ENCODE data around the gene SPATA25. TPM values are rescaled to one million over a fixed set of nuclear protein-coding genes. Genes with fewer than 3 reads are reported as not detected.

SPATA25 gene
- total RNA-seq, 2 donors from 2014 or later, result 1.5 TPM

DNA sequence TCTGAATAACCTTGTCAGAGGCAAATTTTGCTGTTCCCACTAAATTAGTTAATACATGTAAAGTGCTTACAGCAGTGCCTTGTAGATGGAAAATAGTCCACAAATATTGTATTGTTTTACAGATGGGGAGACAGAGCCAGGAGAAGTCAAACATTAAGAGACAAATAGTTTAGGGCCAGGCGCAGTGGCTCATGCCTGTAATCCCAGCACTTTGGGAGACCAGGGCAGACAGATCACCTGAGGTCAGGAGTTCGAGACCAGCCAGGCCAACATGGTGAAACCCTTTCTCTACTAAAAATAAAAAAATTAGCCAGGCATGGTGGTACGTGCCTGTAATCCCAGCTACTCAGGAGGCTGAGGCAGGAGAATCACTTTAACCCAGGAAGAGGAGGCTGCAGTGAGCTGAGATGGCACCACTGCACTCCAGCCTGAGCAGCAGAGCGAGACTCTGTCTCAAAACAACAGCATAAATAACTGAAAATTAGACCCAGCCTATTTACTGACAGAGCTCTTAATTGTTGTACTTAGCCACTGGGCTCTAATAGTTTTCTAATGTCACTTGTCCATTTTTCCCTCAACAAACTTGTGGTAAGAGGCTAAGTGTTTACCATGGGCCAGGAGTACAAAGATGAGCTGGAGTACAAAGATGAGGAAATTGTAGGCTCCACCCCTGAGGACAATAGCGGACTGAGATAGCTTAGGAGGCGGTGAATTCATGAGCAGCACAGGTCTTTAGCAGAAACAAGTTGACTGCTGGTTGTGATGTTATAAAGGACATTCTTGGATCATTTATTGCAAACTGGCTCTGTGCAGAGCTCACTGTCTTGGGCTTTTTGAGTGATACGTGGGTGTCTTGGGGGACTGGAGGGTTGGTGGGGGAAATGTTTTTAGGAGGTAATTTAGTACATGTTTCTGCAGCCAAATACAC is 23.6 kb downstream of the SPATA25 start:
- peak overlapping the region; percentile 53 for H3K27ac ChIP-seq
- TF ChIP-seq, protein P1, sequence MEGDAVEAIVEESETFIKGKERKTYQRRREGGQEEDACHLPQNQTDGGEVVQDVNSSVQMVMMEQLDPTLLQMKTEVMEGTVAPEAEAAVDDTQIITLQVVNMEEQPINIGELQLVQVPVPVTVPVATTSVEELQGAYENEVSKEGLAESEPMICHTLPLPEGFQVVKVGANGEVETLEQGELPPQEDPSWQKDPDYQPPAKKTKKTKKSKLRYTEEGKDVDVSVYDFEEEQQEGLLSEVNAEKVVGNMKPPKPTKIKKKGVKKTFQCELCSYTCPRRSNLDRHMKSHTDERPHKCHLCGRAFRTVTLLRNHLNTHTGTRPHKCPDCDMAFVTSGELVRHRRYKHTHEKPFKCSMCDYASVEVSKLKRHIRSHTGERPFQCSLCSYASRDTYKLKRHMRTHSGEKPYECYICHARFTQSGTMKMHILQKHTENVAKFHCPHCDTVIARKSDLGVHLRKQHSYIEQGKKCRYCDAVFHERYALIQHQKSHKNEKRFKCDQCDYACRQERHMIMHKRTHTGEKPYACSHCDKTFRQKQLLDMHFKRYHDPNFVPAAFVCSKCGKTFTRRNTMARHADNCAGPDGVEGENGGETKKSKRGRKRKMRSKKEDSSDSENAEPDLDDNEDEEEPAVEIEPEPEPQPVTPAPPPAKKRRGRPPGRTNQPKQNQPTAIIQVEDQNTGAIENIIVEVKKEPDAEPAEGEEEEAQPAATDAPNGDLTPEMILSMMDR (IDR thresholded peaks at IDR 0.05), result no peak
- H3K9me3 ChIP-seq, result no peaks in the 10 kb centered on the region
- no peaks in the 10 kb centered on the region for H3K36me3 ChIP-seq
- H3K9ac ChIP-seq (ENCODE audit: low read depth in 2 of 2, low read length in 2 of 2), result no peak overlapping the region
- no peak overlapping the region for H3K4me3 ChIP-seq
- no peaks in the 10 kb centered on the region for H3K27me3 ChIP-seq
- intact Hi-C loops (cut with DNase I), result no loop called here
- H3K4me1 ChIP-seq, result peaks cover 6% of the 10 kb centered on the region
- DNase-seq, result peak; percentile 44

DNA sequence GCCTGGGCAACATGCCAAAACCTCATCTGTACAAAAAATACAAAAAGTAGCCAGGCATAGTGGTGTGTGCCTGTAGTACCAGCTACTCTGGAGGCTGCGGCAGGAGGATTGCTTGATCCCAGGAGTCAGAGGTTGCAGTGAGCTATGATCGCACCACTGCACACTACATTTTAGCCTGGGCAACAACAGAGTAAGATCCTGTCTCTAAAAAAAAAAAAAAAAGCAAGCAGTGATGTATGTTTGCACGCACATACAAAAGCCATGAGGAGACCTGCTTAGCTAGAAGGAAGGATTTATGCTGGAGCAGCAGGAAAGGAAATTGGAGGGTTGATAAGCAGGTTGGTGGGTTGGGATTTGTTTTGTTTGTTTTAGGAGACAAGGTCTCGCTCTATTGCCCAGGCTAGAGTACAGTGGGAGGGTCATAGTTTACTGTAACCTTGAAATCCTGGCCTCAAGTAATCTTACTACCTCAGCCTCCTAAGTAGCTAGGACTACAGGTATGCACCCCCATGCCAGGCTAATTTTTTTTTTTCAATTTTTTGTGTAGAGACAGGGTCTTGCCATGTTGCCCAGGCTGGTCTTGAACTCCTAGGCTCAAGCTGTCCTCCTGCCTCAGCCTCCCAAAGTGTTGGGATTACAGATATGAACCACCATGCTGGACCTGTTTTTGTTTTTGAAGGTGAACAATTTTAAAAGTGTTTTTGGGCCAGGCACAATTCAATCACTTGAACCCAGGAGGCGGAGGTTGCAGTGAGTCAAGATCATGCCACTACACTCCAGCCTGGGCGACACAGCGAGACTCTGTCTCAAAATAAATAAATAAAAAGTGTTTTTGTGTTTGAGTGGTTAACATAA is 26.0 kb downstream of the SPATA25 start:
- H3K9ac ChIP-seq (ENCODE audit: low read depth in 2 of 2, low read length in 2 of 2), result no peak overlapping the region
- H3K4me3 ChIP-seq, result no peak overlapping the region
- peak overlapping the region; percentile 53 for H3K27ac ChIP-seq
- H3K27me3 ChIP-seq, result no peaks in the 10 kb centered on the region
- no peaks in the 10 kb centered on the region for H3K9me3 ChIP-seq
- no peaks in the 10 kb centered on the region for H3K36me3 ChIP-seq
- TF ChIP-seq, protein P1 (IDR thresholded peaks at IDR 0.05), result no peak
- H3K4me1 ChIP-seq, result peaks cover 11% of the 10 kb centered on the region
- intact Hi-C loops (cut with DNase I), result no loop called here
- peak; percentile 35 for DNase-seq

DNA sequence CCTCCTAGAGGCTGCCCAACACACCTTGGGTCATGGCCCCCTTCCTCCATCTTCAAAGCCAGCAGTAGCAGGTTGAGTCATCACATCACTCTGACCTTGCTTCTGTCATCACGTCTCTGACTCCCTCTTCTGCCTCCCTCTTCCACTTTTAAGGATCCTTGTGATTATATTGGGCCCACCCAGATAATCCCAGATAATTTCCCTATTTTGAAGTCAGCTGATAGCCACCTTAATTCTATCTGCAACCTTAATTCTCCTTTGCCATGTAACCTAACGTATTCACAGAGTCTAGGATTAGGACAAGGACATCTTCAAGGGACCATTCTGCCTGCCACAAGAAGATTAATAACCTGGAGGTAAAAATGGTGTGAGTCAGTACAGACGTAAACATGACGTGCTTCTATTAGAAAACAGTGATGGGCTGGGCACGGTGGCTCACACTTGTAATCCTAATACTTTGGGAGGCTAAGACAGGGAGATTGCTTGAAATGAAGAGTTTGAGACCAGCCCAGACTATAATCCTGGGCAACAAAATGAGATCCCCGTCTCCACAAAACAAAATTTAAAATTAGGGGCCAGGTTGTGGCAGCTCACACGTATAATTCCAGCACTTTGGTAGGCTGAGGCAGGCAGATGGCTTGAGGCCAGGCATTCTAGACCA is 26.7 kb downstream of the SPATA25 start:
- H3K36me3 ChIP-seq, result no peaks in the 10 kb centered on the region
- DNase-seq, result no peak
- no peaks in the 10 kb centered on the region for H3K27me3 ChIP-seq
- H3K27ac ChIP-seq, result peak overlapping the region; percentile 53
- peaks cover 17% of the 10 kb centered on the region for H3K4me1 ChIP-seq
- no peak overlapping the region for H3K9ac ChIP-seq (ENCODE audit: low read depth in 2 of 2, low read length in 2 of 2)
- no peaks in the 10 kb centered on the region for H3K9me3 ChIP-seq
- TF ChIP-seq, protein P1 (IDR thresholded peaks at IDR 0.05), result no peak
- no peak overlapping the region for H3K4me3 ChIP-seq
- intact Hi-C loops (cut with DNase I), result no loop called here

DNA sequence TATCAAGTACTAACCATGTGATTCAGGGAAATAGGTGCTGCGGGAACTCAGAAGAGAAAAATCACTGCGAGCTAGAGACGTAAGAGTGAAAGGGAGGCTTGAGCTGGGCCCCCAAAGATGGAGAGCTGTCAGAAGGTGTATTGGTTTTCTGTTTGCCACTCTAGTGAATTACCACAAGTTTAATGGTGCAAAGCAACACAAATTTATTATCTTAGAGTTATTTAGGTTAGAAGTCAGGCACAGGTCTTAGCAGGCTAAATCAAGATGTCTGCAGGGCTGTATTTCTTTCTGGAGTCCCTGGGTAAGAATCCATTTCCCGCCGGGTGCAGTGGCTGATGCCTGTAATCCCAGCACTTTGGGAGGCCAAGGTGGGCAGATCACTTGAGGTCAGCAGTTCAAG is 27.5 kb downstream of the SPATA25 start:
- Histone ChIP-seq H3K4me1 (peaks cover 17% of the 10 kb centered on the region), H3K27me3 (no peaks in the 10 kb centered on the region), H3K4me3 (no peak overlapping the region), H3K27ac (no peak overlapping the region), H3K9ac (ENCODE audit: low read depth in 2 of 2, low read length in 2 of 2) (no peak overlapping the region), H3K9me3 (no peaks in the 10 kb centered on the region), H3K36me3 (no peaks in the 10 kb centered on the region)
- TF ChIP-seq, protein P1 (IDR thresholded peaks at IDR 0.05), result no peak
- DNase-seq, result no peak
- intact Hi-C loops (cut with DNase I), result no loop called here

DNA sequence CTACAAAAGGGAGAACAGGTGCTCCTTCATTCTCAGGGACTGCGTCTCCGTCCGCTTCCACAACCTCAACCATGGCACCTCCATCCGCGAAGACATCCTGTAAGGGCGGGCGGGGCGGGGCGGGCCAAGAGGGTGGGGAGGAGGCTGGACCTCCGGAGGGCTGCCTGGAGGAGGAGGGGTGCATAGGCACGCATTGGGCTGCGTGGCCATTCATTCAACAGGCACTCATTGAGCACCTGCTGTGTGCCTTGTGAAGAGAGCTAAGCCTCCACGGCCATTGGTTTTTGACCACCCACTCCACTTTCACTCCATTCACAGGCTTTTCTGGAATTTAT is 29.6 kb downstream of the SPATA25 start:
- Histone ChIP-seq H3K36me3 (no peaks in the 10 kb centered on the region), H3K9ac (ENCODE audit: low read depth in 2 of 2, low read length in 2 of 2) (peak overlapping the region; percentile 75 to 87), H3K4me3 (peak overlapping the region; percentile 91), H3K27ac (peak overlapping the region; percentile 80), H3K9me3 (no peaks in the 10 kb centered on the region), H3K4me1 (peaks cover 17% of the 10 kb centered on the region), H3K27me3 (no peaks in the 10 kb centered on the region)
- intact Hi-C loops (cut with DNase I), result no loop called here
- TF ChIP-seq, protein P1 (IDR thresholded peaks at IDR 0.05), result no peak
- no peak for DNase-seq

All from colonic mucosa (tissue), 4 donors.